PFSK-1 (cell line): ENCODE results near the gene SLC66A2.

ENCODE experiments used
- FOXP2 ChIP-seq: optimal IDR thresholded peaks from 2 replicates; pipeline ENCODE3; 2011; ENCODE audit warnings: borderline replicate concordance, control low read depth, inconsistent platforms; ENCODE audit not compliant: insufficient read depth; ENCODE audit errors: extremely low read length, extremely low read depth
- POLR2AphosphoS5 ChIP-seq: IDR thresholded peaks from 2 replicates; pipeline ENCODE4 v1.6.1; 2012; ENCODE audit warnings: low read depth, mild to moderate bottlenecking, control low read depth, low read length, moderate library complexity
- REST ChIP-seq, 2 experiments: IDR thresholded peaks; 2 replicates each; pipeline versions ENCODE4 v1.6.1 to v1.8.0; 2011 to 2012; ENCODE audit warnings: low read depth in 2 of 2, low read length in 2 of 2, control low read depth in 1 of 2, inconsistent platforms in 1 of 2, mild to moderate bottlenecking in 1 of 2, moderate library complexity in 1 of 2; ENCODE audit not compliant: insufficient read depth in 1 of 2
- SIN3A ChIP-seq: IDR thresholded peaks from 2 replicates; pipeline ENCODE4 v1.6.1; 2012; ENCODE audit warnings: mild to moderate bottlenecking, low read length, moderate library complexity, borderline replicate concordance; ENCODE audit not compliant: insufficient read depth
- TAF1 ChIP-seq: IDR thresholded peaks from 2 replicates; pipeline ENCODE4 v1.6.1; 2012; ENCODE audit warnings: low read length, control low read depth, borderline replicate concordance; ENCODE audit not compliant: insufficient read depth

Gene SLC66A2

GRCh38 chr18:79861687-79862086 lies 89.8 kb downstream of the SLC66A2 start:
- no peak for TF ChIP-seq TAF1
- no peak for TF ChIP-seq SIN3A
- TF ChIP-seq POLR2AphosphoS5, result no peak
- TF ChIP-seq FOXP2, result no peak
- no peak for TF ChIP-seq REST (IDR thresholded peaks at IDR 0.05; ENCODE audit: insufficient read depth in 1 of 2, low read depth in 2 of 2, low read length in 2 of 2)

GRCh38 chr18:79859314-79859713 lies 92.1 kb downstream of the SLC66A2 start:
- no peak for TF ChIP-seq SIN3A
- no peak for TF ChIP-seq TAF1
- TF ChIP-seq FOXP2, result no peak
- no peak for TF ChIP-seq POLR2AphosphoS5
- TF ChIP-seq REST (IDR thresholded peaks at IDR 0.05; ENCODE audit: insufficient read depth in 1 of 2, low read depth in 2 of 2, low read length in 2 of 2), result no peak

GRCh38 chr18:79857082-79857671 lies 94.3 kb downstream of the SLC66A2 start:
- no peak for TF ChIP-seq TAF1
- no peak for TF ChIP-seq POLR2AphosphoS5
- TF ChIP-seq REST (IDR thresholded peaks at IDR 0.05; ENCODE audit: insufficient read depth in 1 of 2, low read depth in 2 of 2, low read length in 2 of 2), result no peak
- TF ChIP-seq FOXP2, result no peak
- no peak for TF ChIP-seq SIN3A

- TF ChIP-seq REST (IDR thresholded peaks at IDR 0.05; ENCODE audit: insufficient read depth in 1 of 2, low read depth in 2 of 2, low read length in 2 of 2) (no peak), POLR2AphosphoS5 (no peak), TAF1 (no peak), SIN3A (no peak), FOXP2 (no peak)
Observed at GRCh38 chr18:79856119-79857007, 95.1 kb downstream of the SLC66A2 start.
